Pancreas (tissue), 10 donors: ENCODE data around the gene HOMER1. TPM values are rescaled to one million over a fixed set of nuclear protein-coding genes. Genes with fewer than 3 reads are reported as not detected.

Source experiments
- ATAC-seq, 4 donors: fragments of 200-7000 bp; cut with Tn5 transposase; one replicate each; pipeline versions ENCODE4 v1.8.0 to v1.9.1; 2020; ENCODE audit warnings: mild to moderate bottlenecking in 4 of 4, moderate library complexity in 4 of 4
- DNase-seq, 6 donors: peaks; one replicate each; pipeline ENCODE4 v3.0.0-alpha.2; 2020
- FAIRE-seq: peaks from 2 replicates; lab custom pipeline; 2012; peaks lifted over from hg19 to GRCh38; lab: Jason Lieb, UNC
- H3K27ac ChIP-seq, 4 donors: fragments of 200-600 bp; sonication (generic); 1 replicate in 3 of 4; 2 replicates in 1 of 4; pipeline versions ENCODE4 v1.5.0 to v1.8.0; 2020
- H3K27me3 ChIP-seq, 4 donors: fragments of 200-600 bp; one replicate each; pipeline ENCODE4 v1.8.0; 2021
- H3K36me3 ChIP-seq, 3 donors: fragments of 200-600 bp; sonication (generic) in 1 of 3; one replicate each; pipeline versions ENCODE4 v1.5.0 to v1.8.0; 2020 to 2021
- H3K4me1 ChIP-seq, 3 donors: fragments of 200-600 bp; one replicate each; pipeline ENCODE4 v1.8.0; 2021
- H3K4me3 ChIP-seq, 4 donors: fragments of 200-600 bp; sonication (generic) in 2 of 4; one replicate each; pipeline versions ENCODE4 v1.5.0 to v1.8.0; 2020 to 2021
- H3K9me3 ChIP-seq, 4 donors: fragments of 200-600 bp; one replicate each; pipeline ENCODE4 v1.8.0; 2021
- WGBS, 2 donors: extraction: QIAGEN DNeasy Blood & Tissue Kit; methylation state at CpG; one replicate each; pipeline ENCODE4 v1.1.7; 2013; 5-methylcytosine and 5-hydroxymethylcytosine counted together
- intact Hi-C, 3 donors: fragments of 100-400 bp; cut with DNase I; formaldehyde crosslinking; loops; one replicate each; pipeline versions ENCODE4 v1.11.1 to v1.14.2; 2022
- polyA plus RNA-seq, 2 donors: library from polyadenylated mRNA; stranded (reverse); fragments of 200-250 nt; gene quantifications; one replicate each; pipeline ENCODE4 v1.2.3, GENCODE V29; 2013
- total RNA-seq, 6 donors: library from RNA; stranded (reverse); fragmentation: NEBNext Ultra II Directional in 4 of 6; extraction: Animal tissue kit (Norgen Biotek cat#: 25700) in 4 of 6; gene quantifications; one replicate each; pipeline versions ENCODE4 v1.2.1 to v1.2.4, GENCODE V29; 2021 to 2023
- TF ChIP-seq, protein P1 (sequence below), 4 donors: fragments of 200-600 bp; sonication (generic) in 3 of 4; IDR thresholded peaks; one replicate each; pipeline versions ENCODE4 v1.5.0 to v1.8.0; 2021; ENCODE audit warnings: antibody characterized with exemption in 4 of 4
- donor health status: healthy with polysubstance abuse.
- donor health status: DM: no; HTN: no; CAD: no; lungs with moderate emphysema.
- donor health status: DM: no; HTN: no; CAD: no.
- donor health status: control.
- donor health status: control.
- donor health status: Bipolar disorder and iron deficiency.
- donor health status: DM: yes; HTN: yes; CAD: no.
- donor health status: DM: no; HTN: no; CAD: no.
- donor health status: DM: no; HTN: no; CAD: no.
- donor health status: DM: yes; HTN: yes; CAD: no.

Gene HOMER1
- total and polyA plus RNA-seq, 8 donors, result 0.56 to 3.6 (median 1.3) TPM

GRCh38 chr5:79471556-79471955, 42.4 kb downstream of the HOMER1 start:
- FAIRE-seq (no peak), DNase-seq (no peak), ATAC-seq (no peak)
- no peaks in the 10 kb centered on the region for H3K4me1 ChIP-seq
- intact Hi-C loops, result no loop called here
- no peaks in the 10 kb centered on the region for H3K9me3 ChIP-seq
- H3K27ac ChIP-seq, result no peak overlapping the region
- TF ChIP-seq, protein P1, sequence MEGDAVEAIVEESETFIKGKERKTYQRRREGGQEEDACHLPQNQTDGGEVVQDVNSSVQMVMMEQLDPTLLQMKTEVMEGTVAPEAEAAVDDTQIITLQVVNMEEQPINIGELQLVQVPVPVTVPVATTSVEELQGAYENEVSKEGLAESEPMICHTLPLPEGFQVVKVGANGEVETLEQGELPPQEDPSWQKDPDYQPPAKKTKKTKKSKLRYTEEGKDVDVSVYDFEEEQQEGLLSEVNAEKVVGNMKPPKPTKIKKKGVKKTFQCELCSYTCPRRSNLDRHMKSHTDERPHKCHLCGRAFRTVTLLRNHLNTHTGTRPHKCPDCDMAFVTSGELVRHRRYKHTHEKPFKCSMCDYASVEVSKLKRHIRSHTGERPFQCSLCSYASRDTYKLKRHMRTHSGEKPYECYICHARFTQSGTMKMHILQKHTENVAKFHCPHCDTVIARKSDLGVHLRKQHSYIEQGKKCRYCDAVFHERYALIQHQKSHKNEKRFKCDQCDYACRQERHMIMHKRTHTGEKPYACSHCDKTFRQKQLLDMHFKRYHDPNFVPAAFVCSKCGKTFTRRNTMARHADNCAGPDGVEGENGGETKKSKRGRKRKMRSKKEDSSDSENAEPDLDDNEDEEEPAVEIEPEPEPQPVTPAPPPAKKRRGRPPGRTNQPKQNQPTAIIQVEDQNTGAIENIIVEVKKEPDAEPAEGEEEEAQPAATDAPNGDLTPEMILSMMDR (IDR thresholded peaks at IDR 0.05), result no peak
- H3K27me3 ChIP-seq, result no peaks in the 10 kb centered on the region
- H3K4me3 ChIP-seq, result no peak overlapping the region
- WGBS, 2 donors, result 98 to 100% methylated on average over 1 of the region's 1 CpG
- no peaks in the 10 kb centered on the region for H3K36me3 ChIP-seq

GRCh38 chr5:79464695-79465332, 49.1 kb downstream of the HOMER1 start:
- intact Hi-C loops, result loop anchor here in 1 of 3 donors (10.0 kb wide), 2 partner anchors 330 to 440 kb away; no protein-coding TSS in a partner anchor
- Histone ChIP-seq H3K4me3 (no peak overlapping the region), H3K27me3 (no peaks in the 10 kb centered on the region), H3K9me3 (no peaks in the 10 kb centered on the region), H3K27ac (no peak overlapping the region), H3K36me3 (no peaks in the 10 kb centered on the region), H3K4me1 (no peaks in the 10 kb centered on the region)
- FAIRE-seq (peak; percentile 89), ATAC-seq (peak; percentile 70 to 86 (median 81)), DNase-seq (no peak)
- TF ChIP-seq, protein P1 (IDR thresholded peaks at IDR 0.05), result peak in 3 of 4 donors; percentile 16 to 53 (median 35)
- WGBS, 2 donors, result 60 to 62% methylated on average over 6 of the region's 6 CpGs

GRCh38 chr5:79464278-79464677, 49.7 kb downstream of the HOMER1 start:
- DNase-seq, result no peak
- 37 to 40% methylated on average over 3 of the region's 3 CpGs for WGBS, 2 donors
- Histone ChIP-seq H3K4me3 (no peak overlapping the region), H3K4me1 (no peaks in the 10 kb centered on the region), H3K36me3 (no peaks in the 10 kb centered on the region), H3K9me3 (no peaks in the 10 kb centered on the region), H3K27ac (no peak overlapping the region), H3K27me3 (no peaks in the 10 kb centered on the region)
- ATAC-seq, result peak in 2 of 4 donors; percentile 18 to 37
- intact Hi-C loops, result loop anchor here in 1 of 3 donors (10.0 kb wide), 2 partner anchors 329 to 439 kb away; no protein-coding TSS in a partner anchor
- TF ChIP-seq, protein P1 (IDR thresholded peaks at IDR 0.05), result no peak
- no peak for FAIRE-seq

DNA sequence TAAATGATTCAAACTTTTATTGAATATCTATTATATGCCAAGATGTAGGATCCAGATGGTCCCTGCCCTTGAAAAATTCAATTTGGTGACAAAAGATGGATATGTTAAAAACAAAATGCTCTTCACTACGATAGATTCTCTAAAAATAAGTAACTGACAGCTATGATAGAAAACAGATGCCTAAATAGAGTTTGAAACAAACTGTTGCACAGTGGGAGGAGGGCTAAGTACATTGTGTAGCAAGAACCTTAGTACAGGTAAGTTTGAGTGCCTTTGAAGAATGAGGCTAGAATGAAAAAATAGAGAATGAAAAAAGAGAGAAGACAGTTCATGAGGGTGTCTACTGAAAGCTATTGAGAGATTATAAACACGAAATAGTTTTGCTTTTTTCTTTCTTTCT, 54.3 kb downstream of the HOMER1 start:
- Histone ChIP-seq H3K36me3 (no peaks in the 10 kb centered on the region), H3K9me3 (no peaks in the 10 kb centered on the region), H3K4me1 (no peaks in the 10 kb centered on the region), H3K27me3 (no peaks in the 10 kb centered on the region), H3K27ac (no peak overlapping the region), H3K4me3 (no peak overlapping the region)
- TF ChIP-seq, protein P1 (IDR thresholded peaks at IDR 0.05), result no peak
- WGBS, 2 donors, result 79 to 83% methylated on average over 2 of the region's 2 CpGs
- no peak for DNase-seq
- no peak for FAIRE-seq
- intact Hi-C loops, result loop anchor here in 1 of 3 donors (10.0 kb wide), 2 partner anchors 325 to 435 kb away; no protein-coding TSS in a partner anchor
- no peak for ATAC-seq
